Lung (tissue), 12 donors: ENCODE measurements around the gene FAM163B. TPM values are rescaled to one million over a fixed set of nuclear protein-coding genes. Genes with fewer than 3 reads are reported as not detected.

Experiments
- ATAC-seq: fragments of 200-7000 bp; cut with Tn5 transposase; one replicate; pipeline ENCODE4 v1.9.1; 2020; ENCODE audit warnings: moderate number of reproducible peaks; ENCODE audit not compliant: insufficient read depth, low FRiP score
- DNase-seq, 3 donors: peaks; one replicate each; pipeline ENCODE4 v3.0.0-alpha.2; 2013 to 2017
- H3K27ac ChIP-seq, 2 donors: one replicate each; pipeline ENCODE4 v1.5.1; 2013; ENCODE audit warnings: mild to moderate bottlenecking in 2 of 2, moderate library complexity in 2 of 2, control low read depth in 1 of 2, inconsistent platforms in 1 of 2, low read depth in 1 of 2, low read length in 1 of 2
- H3K27me3 ChIP-seq, 3 donors: one replicate each; pipeline ENCODE4 v1.5.1; 2013; ENCODE audit warnings: low read length in 2 of 3; ENCODE audit not compliant: control insufficient read depth in 3 of 3, insufficient read depth in 3 of 3
- H3K36me3 ChIP-seq, 4 donors: one replicate each; pipeline ENCODE4 v1.5.1; 2013; ENCODE audit warnings: low read length in 4 of 4, mild to moderate bottlenecking in 1 of 4, moderate library complexity in 1 of 4; ENCODE audit not compliant: control insufficient read depth in 4 of 4, insufficient read depth in 4 of 4
- H3K4me1 ChIP-seq, 5 donors: one replicate each; pipeline ENCODE4 v1.5.1; 2013; ENCODE audit warnings: low read length in 5 of 5, mild to moderate bottlenecking in 2 of 5, moderate library complexity in 1 of 5; ENCODE audit not compliant: control insufficient read depth in 5 of 5, insufficient read depth in 5 of 5
- H3K4me3 ChIP-seq: one replicate; pipeline ENCODE4 v1.5.1; 2013; ENCODE audit warnings: mild to moderate bottlenecking, control low read depth, moderate library complexity
- H3K9ac ChIP-seq, 2 donors: one replicate each; pipeline ENCODE4 v1.5.1; 2013; ENCODE audit warnings: low read length in 2 of 2, control low read depth in 1 of 2; ENCODE audit not compliant: insufficient read depth in 1 of 2
- H3K9me3 ChIP-seq, 4 donors: one replicate each; pipeline ENCODE4 v1.5.1; 2013; ENCODE audit warnings: low read length in 3 of 4, mild to moderate bottlenecking in 1 of 4, moderate library complexity in 1 of 4; ENCODE audit not compliant: control insufficient read depth in 4 of 4, insufficient read depth in 3 of 4
- WGBS, 2 donors: extraction: QIAGEN DNeasy Blood & Tissue Kit; methylation state at CpG; one replicate each; pipeline ENCODE4 v1.1.7; 2013; 5-methylcytosine and 5-hydroxymethylcytosine counted together
- polyA plus RNA-seq, 2 donors: library from polyadenylated mRNA; stranded (reverse); fragments of 200-250 nt; gene quantifications; one replicate each; pipeline ENCODE4 v1.2.1, GENCODE V29; 2013
- total RNA-seq, 2 donors: library from RNA; depleted of rRNA in 1 of 2; stranded (reverse); fragments of >200 nt in 1 of 2; gene quantifications; one replicate each; pipeline ENCODE4 v1.2.1, GENCODE V29; 2014 to 2021
- TF ChIP-seq, protein P1 (sequence below): IDR thresholded peaks from 2 replicates; pipeline ENCODE4 v1.5.1; 2012; ENCODE audit warnings: mild to moderate bottlenecking; ENCODE audit errors: control extremely low read depth, extremely low read depth
- donor health status: control.
- donor health status: control.
- donor health status: Bipolar disorder and iron deficiency.
- donor health status: healthy.
- donor health status: DM: yes; HTN: yes; CAD: no.

The FAM163B gene
- total and polyA plus RNA-seq, 4 donors = 0.10 to 0.51 (median 0.16) TPM; not detected in 1

DNA sequence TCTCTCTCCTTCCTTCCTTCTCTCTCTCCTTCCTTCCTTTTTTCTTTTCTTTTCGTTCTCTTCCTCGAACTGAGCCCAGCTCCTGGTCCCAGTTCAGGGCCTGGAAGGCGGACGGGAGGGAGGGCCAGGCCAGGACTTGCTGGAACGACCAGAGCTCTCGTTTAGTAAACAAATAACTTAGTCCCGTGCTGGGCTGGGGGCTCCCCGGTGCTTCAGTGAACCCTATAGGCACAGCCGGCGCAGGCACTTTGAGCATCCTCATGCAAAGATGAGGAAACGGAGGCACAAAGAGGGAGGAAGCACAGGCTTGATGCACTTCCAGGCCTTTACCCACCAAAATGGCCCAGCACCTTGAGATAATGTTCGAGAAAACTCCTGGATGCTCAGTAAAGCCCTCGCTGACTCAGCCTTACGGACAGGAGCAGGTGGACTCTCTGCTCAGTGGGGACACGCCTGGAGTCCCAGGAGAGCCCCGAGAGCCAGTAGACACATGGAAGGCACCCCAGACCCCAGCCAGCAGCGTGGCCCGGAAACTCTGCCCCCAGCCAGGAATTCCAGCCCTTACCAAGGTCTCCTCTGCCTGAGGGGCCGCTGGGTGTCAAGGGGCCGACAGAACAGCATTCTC is 18.8 kb downstream of the FAM163B start:
- DNase-seq (no peak), ATAC-seq (no peak)
- Histone ChIP-seq H3K9ac (no peak overlapping the region), H3K36me3 (no peaks in the 10 kb centered on the region), H3K27me3 (no peaks in the 10 kb centered on the region), H3K9me3 (peaks cover 0 to 5% (median 0%) of the 10 kb centered on the region in 4 donors), H3K4me1 (peaks cover 0 to 13% (median 2%) of the 10 kb centered on the region in 5 donors), H3K4me3 (no peak overlapping the region), H3K27ac (no peak overlapping the region)
- WGBS, 2 donors = 70 to 73% methylated on average over 20 of the region's 20 CpGs
- TF ChIP-seq, protein P1, sequence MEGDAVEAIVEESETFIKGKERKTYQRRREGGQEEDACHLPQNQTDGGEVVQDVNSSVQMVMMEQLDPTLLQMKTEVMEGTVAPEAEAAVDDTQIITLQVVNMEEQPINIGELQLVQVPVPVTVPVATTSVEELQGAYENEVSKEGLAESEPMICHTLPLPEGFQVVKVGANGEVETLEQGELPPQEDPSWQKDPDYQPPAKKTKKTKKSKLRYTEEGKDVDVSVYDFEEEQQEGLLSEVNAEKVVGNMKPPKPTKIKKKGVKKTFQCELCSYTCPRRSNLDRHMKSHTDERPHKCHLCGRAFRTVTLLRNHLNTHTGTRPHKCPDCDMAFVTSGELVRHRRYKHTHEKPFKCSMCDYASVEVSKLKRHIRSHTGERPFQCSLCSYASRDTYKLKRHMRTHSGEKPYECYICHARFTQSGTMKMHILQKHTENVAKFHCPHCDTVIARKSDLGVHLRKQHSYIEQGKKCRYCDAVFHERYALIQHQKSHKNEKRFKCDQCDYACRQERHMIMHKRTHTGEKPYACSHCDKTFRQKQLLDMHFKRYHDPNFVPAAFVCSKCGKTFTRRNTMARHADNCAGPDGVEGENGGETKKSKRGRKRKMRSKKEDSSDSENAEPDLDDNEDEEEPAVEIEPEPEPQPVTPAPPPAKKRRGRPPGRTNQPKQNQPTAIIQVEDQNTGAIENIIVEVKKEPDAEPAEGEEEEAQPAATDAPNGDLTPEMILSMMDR = no peak

DNA sequence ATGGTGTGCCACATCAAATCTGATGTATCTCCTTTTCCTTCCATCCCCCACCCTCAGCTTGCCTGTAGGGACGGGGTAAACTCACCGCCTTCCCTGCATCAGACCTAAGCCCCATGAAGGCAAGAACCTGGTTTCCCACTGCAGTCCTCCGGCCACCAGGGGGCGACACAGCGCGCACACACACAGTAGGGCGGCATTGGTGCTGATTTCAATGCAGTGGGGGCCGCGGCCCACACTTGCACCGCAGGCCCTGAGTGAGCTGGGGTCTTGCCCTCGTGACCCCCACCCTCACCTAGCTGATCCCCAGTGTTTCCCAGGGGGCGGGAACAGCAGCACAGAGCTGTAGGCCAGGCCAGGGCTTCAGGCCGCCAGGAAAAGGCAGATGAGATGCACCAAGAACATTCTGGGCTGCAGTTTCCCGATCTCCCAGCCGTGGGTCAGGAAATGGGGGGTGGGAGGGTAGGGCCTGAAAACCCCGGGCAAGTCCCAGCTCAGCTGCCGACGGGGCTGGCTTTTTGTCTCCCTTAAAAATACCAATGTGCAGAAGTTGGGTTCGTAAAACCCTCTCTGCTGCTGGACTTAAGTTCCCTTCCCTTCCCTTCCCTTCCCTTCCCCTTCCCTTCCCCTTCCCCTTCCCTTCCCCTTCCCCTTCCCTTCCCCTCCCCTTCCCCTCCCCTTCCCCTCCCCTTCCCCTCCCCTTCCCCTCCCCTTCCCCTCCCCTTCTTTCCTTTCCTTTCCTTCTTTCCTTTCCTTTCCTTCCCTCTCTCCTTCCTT is 19.5 kb downstream of the FAM163B start:
- no peak overlapping the region for H3K9ac ChIP-seq
- peaks cover 0 to 20% (median 4%) of the 10 kb centered on the region in 5 donors for H3K4me1 ChIP-seq
- H3K4me3 ChIP-seq = no peak overlapping the region
- 46 to 53% methylated on average over 17 to 19 of the region's 19 CpGs for WGBS, 2 donors
- H3K27ac ChIP-seq = no peak overlapping the region
- TF ChIP-seq, protein P1 = no peak
- DNase-seq = no peak
- ATAC-seq = no peak
- no peaks in the 10 kb centered on the region for H3K36me3 ChIP-seq
- H3K9me3 ChIP-seq = peaks cover 0 to 5% (median 0%) of the 10 kb centered on the region in 4 donors
- no peaks in the 10 kb centered on the region for H3K27me3 ChIP-seq

DNA sequence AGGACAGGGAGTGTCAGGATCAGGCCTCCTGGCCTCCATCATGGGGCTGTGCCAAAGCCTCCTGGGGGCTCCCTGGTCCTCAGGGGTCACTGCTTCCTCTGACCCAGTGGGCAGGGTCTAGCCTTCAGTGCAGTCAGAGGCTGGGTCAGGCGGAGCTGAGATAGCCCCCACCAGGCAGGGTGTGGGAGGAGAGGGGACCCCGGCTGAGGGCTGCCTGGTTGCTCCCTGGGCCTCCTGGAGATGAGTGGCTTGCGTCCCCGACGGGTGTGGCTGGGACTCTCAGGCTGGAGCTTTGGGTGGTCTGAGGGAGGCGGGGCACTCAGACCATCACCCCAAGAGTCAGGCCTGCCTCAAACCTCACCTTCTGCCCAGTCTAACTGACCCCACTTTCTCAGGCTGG is 21.7 kb downstream of the FAM163B start:
- TF ChIP-seq, protein P1 = no peak
- Histone ChIP-seq H3K4me3 (no peak overlapping the region), H3K27me3 (no peaks in the 10 kb centered on the region), H3K27ac (no peak overlapping the region), H3K9ac (no peak overlapping the region), H3K36me3 (no peaks in the 10 kb centered on the region), H3K4me1 (peaks cover 0 to 41% (median 10%) of the 10 kb centered on the region in 5 donors), H3K9me3 (peaks cover 0 to 5% (median 0%) of the 10 kb centered on the region in 4 donors)
- 91 to 92% methylated on average over 6 of the region's 6 CpGs for WGBS, 2 donors
- no peak for ATAC-seq
- DNase-seq = no peak
